Measurements from ENCODE around the gene MDFI. TPM values are rescaled to one million over a fixed set of nuclear protein-coding genes. Genes with fewer than 3 reads are reported as not detected.

MDFI gene
- total and polyA plus RNA-seq, 2 experiments from 2014 or later = 2.8 to 51.4 TPM

- Histone ChIP-seq H2AFZ (no peak overlapping the region), H3K4me3 (no peak overlapping the region), H3K9me2 (ENCODE audit: insufficient read depth) (peaks cover 7% of the 10 kb centered on the region; the same call in 1 of the 2 replicates), H3K27me3 (ENCODE audit: insufficient read depth) (no peaks in the 10 kb centered on the region), H3K4me1 (ENCODE audit: insufficient read depth) (peaks cover 3% of the 10 kb centered on the region; the same call in 1 of the 2 replicates), H3K27ac (ENCODE audit: low read depth) (no peak overlapping the region), H3K36me3 (ENCODE audit: insufficient read depth) (no peaks in the 10 kb centered on the region), H3F3A (replicated peaks; ENCODE audit: low read depth) (no peaks in the 10 kb centered on the region), H3K79me2 (replicated peaks; ENCODE audit: insufficient read depth) (no peaks in the 10 kb centered on the region), H4K20me1 (replicated peaks; ENCODE audit: insufficient read depth) (no peaks in the 10 kb centered on the region), H3K4me2 (no peak overlapping the region)
- Mint-ChIP-seq H3K36me3 (ENCODE audit: low read depth) (no peaks in the 10 kb centered on the region; the same call in 2 of the 3 replicates), H3K9me3 (no peaks in the 10 kb centered on the region; the same call in 2 of the 3 replicates), H3K4me1 (peaks cover 29% of the 10 kb centered on the region), H3K4me3 (no peak overlapping the region), H3K27ac (no peak overlapping the region), H3K27me3 (ENCODE audit: insufficient read depth, low read depth, poor library complexity) (peaks cover 28% of the 10 kb centered on the region)
- no peak for DNase-seq (ENCODE audit: low spot score)
- no peak for ATAC-seq
- TF ChIP-seq, protein P1, sequence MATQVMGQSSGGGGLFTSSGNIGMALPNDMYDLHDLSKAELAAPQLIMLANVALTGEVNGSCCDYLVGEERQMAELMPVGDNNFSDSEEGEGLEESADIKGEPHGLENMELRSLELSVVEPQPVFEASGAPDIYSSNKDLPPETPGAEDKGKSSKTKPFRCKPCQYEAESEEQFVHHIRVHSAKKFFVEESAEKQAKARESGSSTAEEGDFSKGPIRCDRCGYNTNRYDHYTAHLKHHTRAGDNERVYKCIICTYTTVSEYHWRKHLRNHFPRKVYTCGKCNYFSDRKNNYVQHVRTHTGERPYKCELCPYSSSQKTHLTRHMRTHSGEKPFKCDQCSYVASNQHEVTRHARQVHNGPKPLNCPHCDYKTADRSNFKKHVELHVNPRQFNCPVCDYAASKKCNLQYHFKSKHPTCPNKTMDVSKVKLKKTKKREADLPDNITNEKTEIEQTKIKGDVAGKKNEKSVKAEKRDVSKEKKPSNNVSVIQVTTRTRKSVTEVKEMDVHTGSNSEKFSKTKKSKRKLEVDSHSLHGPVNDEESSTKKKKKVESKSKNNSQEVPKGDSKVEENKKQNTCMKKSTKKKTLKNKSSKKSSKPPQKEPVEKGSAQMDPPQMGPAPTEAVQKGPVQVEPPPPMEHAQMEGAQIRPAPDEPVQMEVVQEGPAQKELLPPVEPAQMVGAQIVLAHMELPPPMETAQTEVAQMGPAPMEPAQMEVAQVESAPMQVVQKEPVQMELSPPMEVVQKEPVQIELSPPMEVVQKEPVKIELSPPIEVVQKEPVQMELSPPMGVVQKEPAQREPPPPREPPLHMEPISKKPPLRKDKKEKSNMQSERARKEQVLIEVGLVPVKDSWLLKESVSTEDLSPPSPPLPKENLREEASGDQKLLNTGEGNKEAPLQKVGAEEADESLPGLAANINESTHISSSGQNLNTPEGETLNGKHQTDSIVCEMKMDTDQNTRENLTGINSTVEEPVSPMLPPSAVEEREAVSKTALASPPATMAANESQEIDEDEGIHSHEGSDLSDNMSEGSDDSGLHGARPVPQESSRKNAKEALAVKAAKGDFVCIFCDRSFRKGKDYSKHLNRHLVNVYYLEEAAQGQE (IDR thresholded peaks at IDR 0.05; ENCODE audit: unreplicated experiment) = no peak
- TF ChIP-seq EZH2phosphoT487 (IDR thresholded peaks at IDR 0.05; ENCODE audit: unreplicated experiment) (no peak), STAT1 (IDR thresholded peaks at IDR 0.05; ENCODE audit: unreplicated experiment) (no peak), ETS1 (IDR thresholded peaks at IDR 0.05) (no peak), POLR2AphosphoS5 (IDR thresholded peaks at IDR 0.05; ENCODE audit: low read depth) (no peak), ZNF331 (CRISPR knock-in tag; IDR thresholded peaks at IDR 0.05; ENCODE audit: low read depth) (no peak), CREB1 (CRISPR knock-in tag; IDR thresholded peaks at IDR 0.05; ENCODE audit: low read depth) (no peak), ZNF114 (CRISPR knock-in tag; IDR thresholded peaks at IDR 0.05) (no peak), JUNB (IDR thresholded peaks at IDR 0.05; ENCODE audit: unreplicated experiment) (no peak), NANOG (IDR thresholded peaks at IDR 0.05; ENCODE audit: borderline replicate concordance) (no peak), EZH2 (IDR thresholded peaks at IDR 0.05; ENCODE audit: low read depth, unreplicated experiment) (no peak)
- TF ChIP-seq, protein P2, sequence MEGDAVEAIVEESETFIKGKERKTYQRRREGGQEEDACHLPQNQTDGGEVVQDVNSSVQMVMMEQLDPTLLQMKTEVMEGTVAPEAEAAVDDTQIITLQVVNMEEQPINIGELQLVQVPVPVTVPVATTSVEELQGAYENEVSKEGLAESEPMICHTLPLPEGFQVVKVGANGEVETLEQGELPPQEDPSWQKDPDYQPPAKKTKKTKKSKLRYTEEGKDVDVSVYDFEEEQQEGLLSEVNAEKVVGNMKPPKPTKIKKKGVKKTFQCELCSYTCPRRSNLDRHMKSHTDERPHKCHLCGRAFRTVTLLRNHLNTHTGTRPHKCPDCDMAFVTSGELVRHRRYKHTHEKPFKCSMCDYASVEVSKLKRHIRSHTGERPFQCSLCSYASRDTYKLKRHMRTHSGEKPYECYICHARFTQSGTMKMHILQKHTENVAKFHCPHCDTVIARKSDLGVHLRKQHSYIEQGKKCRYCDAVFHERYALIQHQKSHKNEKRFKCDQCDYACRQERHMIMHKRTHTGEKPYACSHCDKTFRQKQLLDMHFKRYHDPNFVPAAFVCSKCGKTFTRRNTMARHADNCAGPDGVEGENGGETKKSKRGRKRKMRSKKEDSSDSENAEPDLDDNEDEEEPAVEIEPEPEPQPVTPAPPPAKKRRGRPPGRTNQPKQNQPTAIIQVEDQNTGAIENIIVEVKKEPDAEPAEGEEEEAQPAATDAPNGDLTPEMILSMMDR (conservative IDR thresholded peaks at IDR 0.05; ENCODE audit: low read depth in 2 of 2) = no peak
- TF ChIP-seq, protein P3, sequence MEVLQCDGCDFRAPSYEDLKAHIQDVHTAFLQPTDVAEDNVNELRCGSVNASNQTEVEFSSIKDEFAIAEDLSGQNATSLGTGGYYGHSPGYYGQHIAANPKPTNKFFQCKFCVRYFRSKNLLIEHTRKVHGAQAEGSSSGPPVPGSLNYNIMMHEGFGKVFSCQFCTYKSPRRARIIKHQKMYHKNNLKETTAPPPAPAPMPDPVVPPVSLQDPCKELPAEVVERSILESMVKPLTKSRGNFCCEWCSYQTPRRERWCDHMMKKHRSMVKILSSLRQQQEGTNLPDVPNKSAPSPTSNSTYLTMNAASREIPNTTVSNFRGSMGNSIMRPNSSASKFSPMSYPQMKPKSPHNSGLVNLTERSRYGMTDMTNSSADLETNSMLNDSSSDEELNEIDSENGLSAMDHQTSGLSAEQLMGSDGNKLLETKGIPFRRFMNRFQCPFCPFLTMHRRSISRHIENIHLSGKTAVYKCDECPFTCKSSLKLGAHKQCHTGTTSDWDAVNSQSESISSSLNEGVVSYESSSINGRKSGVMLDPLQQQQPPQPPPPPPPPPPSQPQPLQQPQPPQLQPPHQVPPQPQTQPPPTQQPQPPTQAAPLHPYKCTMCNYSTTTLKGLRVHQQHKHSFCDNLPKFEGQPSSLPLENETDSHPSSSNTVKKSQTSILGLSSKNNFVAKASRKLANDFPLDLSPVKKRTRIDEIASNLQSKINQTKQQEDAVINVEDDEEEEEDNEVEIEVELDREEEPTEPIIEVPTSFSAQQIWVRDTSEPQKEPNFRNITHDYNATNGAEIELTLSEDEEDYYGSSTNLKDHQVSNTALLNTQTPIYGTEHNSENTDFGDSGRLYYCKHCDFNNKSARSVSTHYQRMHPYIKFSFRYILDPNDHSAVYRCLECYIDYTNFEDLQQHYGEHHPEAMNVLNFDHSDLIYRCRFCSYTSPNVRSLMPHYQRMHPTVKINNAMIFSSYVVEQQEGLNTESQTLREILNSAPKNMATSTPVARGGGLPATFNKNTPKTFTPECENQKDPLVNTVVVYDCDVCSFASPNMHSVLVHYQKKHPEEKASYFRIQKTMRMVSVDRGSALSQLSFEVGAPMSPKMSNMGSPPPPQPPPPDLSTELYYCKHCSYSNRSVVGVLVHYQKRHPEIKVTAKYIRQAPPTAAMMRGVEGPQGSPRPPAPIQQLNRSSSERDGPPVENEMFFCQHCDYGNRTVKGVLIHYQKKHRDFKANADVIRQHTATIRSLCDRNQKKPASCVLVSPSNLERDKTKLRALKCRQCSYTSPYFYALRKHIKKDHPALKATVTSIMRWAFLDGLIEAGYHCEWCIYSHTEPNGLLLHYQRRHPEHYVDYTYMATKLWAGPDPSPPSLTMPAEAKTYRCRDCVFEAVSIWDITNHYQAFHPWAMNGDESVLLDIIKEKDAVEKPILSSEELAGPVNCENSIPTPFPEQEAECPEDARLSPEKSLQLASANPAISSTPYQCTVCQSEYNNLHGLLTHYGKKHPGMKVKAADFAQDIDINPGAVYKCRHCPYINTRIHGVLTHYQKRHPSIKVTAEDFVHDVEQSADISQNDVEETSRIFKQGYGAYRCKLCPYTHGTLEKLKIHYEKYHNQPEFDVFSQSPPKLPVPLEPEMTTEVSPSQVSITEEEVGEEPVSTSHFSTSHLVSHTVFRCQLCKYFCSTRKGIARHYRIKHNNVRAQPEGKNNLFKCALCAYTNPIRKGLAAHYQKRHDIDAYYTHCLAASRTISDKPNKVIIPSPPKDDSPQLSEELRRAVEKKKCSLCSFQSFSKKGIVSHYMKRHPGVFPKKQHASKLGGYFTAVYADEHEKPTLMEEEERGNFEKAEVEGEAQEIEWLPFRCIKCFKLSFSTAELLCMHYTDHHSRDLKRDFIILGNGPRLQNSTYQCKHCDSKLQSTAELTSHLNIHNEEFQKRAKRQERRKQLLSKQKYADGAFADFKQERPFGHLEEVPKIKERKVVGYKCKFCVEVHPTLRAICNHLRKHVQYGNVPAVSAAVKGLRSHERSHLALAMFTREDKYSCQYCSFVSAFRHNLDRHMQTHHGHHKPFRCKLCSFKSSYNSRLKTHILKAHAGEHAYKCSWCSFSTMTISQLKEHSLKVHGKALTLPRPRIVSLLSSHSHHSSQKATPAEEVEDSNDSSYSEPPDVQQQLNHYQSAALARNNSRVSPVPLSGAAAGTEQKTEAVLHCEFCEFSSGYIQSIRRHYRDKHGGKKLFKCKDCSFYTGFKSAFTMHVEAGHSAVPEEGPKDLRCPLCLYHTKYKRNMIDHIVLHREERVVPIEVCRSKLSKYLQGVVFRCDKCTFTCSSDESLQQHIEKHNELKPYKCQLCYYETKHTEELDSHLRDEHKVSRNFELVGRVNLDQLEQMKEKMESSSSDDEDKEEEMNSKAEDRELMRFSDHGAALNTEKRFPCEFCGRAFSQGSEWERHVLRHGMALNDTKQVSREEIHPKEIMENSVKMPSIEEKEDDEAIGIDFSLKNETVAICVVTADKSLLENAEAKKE (CRISPR knock-in tag; IDR thresholded peaks at IDR 0.05) = no peak
These were observed 21.7 kb downstream of the MDFI start for GRCh38 chr6:41659935-41660334.
